Upper lobe of left lung (tissue), 4 donors: ENCODE data around the gene SFMBT2.

Source experiments
- POLR2A ChIP-seq, 4 donors: fragments of 450-650 bp; IDR thresholded peaks; one replicate each; pipeline ENCODE4 v1.5.1; 2016 to 2017; ENCODE audit warnings: antibody characterized with exemption in 4 of 4, mild to moderate bottlenecking in 2 of 4
- POLR2AphosphoS5 ChIP-seq, 2 donors: sonication (generic); formaldehyde crosslinking; IDR thresholded peaks; one replicate each; pipeline ENCODE4 v1.5.1; 2017; ENCODE audit warnings: antibody characterized with exemption in 2 of 2
- TF ChIP-seq, protein P1 (sequence below), 6 experiments: fragments of 450-650 bp in 4 of 6; fragments of 200-600 bp in 2 of 6; sonication (generic) in 2 of 6; IDR thresholded peaks; one replicate each; pipeline ENCODE4 v1.5.1; 2016 to 2019; ENCODE audit warnings: antibody characterized with exemption in 6 of 6

DNA sequence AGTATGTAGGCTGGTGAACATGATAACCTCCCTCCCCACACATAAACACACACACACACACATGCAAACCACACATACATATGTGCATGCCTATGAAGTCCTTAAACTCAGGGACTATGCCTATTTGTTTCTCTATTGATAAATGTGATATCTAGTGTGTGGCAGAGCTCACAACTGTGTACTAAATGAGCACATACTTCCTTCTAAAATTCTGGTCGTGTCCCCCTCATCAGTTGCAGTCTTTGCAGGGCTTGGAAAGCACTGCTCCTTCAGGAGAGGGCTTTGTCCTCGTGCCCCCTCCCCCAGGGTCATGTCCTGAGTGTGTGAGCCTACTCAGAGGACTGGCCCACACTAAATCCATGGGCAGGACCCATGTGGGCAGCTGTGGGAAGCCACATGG is 94.0 kb downstream of the SFMBT2 start:
- TF ChIP-seq, protein P1, sequence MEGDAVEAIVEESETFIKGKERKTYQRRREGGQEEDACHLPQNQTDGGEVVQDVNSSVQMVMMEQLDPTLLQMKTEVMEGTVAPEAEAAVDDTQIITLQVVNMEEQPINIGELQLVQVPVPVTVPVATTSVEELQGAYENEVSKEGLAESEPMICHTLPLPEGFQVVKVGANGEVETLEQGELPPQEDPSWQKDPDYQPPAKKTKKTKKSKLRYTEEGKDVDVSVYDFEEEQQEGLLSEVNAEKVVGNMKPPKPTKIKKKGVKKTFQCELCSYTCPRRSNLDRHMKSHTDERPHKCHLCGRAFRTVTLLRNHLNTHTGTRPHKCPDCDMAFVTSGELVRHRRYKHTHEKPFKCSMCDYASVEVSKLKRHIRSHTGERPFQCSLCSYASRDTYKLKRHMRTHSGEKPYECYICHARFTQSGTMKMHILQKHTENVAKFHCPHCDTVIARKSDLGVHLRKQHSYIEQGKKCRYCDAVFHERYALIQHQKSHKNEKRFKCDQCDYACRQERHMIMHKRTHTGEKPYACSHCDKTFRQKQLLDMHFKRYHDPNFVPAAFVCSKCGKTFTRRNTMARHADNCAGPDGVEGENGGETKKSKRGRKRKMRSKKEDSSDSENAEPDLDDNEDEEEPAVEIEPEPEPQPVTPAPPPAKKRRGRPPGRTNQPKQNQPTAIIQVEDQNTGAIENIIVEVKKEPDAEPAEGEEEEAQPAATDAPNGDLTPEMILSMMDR (IDR thresholded peaks at IDR 0.05), result no peak
- TF ChIP-seq POLR2AphosphoS5 (IDR thresholded peaks at IDR 0.05), result no peak
- TF ChIP-seq POLR2A (IDR thresholded peaks at IDR 0.05), result no peak
